A549 treated with CpdA at 1 μM for 4 hours (cell line): ENCODE data around the gene PARP16. TPM values are rescaled to one million over a fixed set of nuclear protein-coding genes. Genes with fewer than 3 reads are reported as not detected.

Source experiments
- total RNA-seq: library from RNA; stranded (reverse); fragments of 200-300 nt; extraction: Qiagen RNA extraction; gene quantifications from 5 replicates; pipeline ENCODE4 v1.2.3, GENCODE V29; 2022; ENCODE audit warnings: low read depth

Gene PARP16
- total RNA-seq, result 9.1 to 11.3 TPM (median 10.5 TPM) in 5 replicates

DNA sequence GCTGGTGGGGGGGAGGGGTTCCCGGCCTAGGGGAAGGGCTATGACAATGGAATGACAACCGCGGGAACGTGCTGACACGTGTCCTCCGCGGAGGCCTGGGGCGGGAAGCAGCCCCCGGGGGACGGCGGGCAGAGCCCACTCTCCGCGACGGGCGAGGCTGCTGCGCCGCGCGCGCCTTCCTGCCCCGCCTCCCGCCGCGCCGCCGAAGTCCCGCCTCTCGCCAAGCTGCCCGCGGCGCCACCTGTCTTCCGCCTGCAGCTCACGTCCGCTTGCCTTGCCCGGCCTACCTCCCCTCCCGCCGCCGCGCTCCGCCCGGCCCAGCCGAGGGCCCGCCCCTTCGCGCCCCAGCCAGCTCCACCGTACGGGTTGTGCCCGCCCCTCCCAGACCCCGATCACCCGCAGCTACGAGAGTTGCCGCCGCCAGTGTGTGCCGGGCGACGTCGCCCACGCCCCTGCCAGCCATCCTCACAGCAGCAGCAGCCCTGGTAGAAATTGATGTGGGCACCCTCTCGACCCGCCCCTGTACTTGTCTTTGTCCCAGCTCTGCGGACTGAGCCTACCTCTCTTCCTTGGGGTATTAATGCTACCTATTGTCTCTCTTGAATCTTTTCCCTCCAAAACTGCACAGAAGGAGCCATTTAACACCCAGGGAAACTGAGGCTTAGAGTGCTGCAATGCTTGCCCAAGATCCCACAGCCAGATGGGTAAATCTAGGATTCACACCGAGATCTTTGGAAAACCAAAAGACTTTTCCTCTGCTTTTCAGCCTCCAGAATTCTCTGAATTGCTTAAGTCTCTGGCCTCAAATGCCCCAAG is at the start of gene PARP16:
Gene PARP16, minus strand, starts transcription at position 180 of the 816 bp plus-strand sequence. CDS start 457 bp downstream, outside the sequence.

GRCh38 chr15:65304381-65305149 is 17.9 kb upstream of the PARP16 start, which contains the start of gene RNU5B-1:
Gene RNU5B-1 (plus strand): TSS chr15:65304677.

GRCh38 chr15:65210770-65211481 is 75.8 kb downstream of the PARP16 start, which contains the start of gene CILP:
Gene CILP (minus strand): TSS chr15:65211473. CDS start chr15:65209755, 1,718 bp downstream.

Other genes starting within 250 kb of the PARP16 start
- 10.3 to 14.3 TPM (median 12.6 TPM) in 5 replicates for gene SLC51B, start 241.5 kb downstream of the PARP16 start, total RNA-seq
- 0.09 to 0.16 TPM (median 0.11 TPM) in 4 of 5 replicates, not detected in the other for gene RASL12, start 218.9 kb downstream of the PARP16 start, total RNA-seq
- gene KBTBD13, start 210.1 kb downstream of the PARP16 start, total RNA-seq, result not detected in 5 replicates
- gene UBAP1L, start 171.7 kb downstream of the PARP16 start, total RNA-seq, result 0.59 to 1.3 TPM (median 0.87 TPM) in 5 replicates
- 25.7 to 29.9 TPM (median 26.4 TPM) in 5 replicates for gene PDCD7, start 153.1 kb downstream of the PARP16 start, total RNA-seq
- gene CLPX, start 101.5 kb downstream of the PARP16 start, total RNA-seq, result 35.8 to 67.3 TPM (median 45.5 TPM) in 5 replicates
- gene CILP, start 75.4 kb downstream of the PARP16 start, total RNA-seq, result 0.03 to 0.06 TPM (median 0.04 TPM) in 4 of 5 replicates, not detected in the other
- not detected in 5 replicates for gene RNU5A-1, start 9.2 kb upstream of the PARP16 start, total RNA-seq
- not detected in 5 replicates for gene RNU5B-1, start 17.8 kb upstream of the PARP16 start, total RNA-seq
- gene IGDCC3, start 91.1 kb upstream of the PARP16 start, total RNA-seq, result 0.07 to 0.09 TPM (median 0.08 TPM) in 5 replicates
- 2.4 to 3.8 TPM (median 2.7 TPM) in 5 replicates for gene IGDCC4, start 136.1 kb upstream of the PARP16 start, total RNA-seq
- gene DPP8, start 230.8 kb upstream of the PARP16 start, total RNA-seq, result 22.6 to 30.1 TPM (median 24.6 TPM) in 5 replicates
- 134 to 147 TPM (median 145 TPM) in 5 replicates for gene HACD3, start 243.6 kb upstream of the PARP16 start, total RNA-seq